HG02870 (cell line): ENCODE data around the gene CDK16.

Experiments
- ATAC-seq: cut with Tn5 transposase; IDR thresholded peaks from one replicate; pipeline ENCODE4 v1.9.1; 2021; ENCODE audit warnings: mild to moderate bottlenecking, moderate library complexity; ENCODE audit not compliant: unreplicated experiment

Gene CDK16

DNA sequence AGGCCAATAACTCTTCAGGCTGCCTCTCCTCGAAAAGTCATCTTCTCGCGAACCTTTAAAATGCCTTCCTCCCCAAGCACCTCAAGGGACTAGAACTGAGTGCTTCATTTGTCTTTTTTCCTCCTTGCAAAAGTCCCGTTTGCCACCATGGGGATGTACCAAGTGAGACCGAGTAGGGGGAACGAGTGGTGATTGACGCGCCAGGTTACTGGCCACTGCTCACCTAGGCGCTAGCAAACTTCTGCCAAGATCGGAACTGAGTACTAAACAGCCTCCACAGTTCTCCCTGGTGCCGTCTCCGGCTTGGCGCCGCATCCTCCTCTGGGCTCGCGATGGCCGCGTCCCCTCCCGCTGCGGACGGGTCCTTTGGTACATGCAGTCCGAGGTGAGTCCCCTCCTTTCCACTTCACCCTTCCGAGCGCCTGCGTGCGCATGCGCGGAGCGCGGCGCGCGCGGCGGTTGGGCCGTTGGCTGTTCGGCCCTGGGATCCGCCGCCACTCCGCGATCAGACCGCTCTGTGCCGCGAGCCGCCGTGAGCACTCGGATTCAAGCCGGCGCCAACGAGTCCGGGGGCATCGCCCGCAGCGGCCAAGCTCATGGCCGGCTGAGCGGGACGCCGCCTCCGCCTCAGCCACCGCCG is at the start of gene CDK16:
TSS of gene CDK16 (plus strand) at position 402 of the 640 bp plus-strand sequence. CDS start 4,877 bp downstream, outside the sequence.
- peak; percentile 42 for ATAC-seq

DNA sequence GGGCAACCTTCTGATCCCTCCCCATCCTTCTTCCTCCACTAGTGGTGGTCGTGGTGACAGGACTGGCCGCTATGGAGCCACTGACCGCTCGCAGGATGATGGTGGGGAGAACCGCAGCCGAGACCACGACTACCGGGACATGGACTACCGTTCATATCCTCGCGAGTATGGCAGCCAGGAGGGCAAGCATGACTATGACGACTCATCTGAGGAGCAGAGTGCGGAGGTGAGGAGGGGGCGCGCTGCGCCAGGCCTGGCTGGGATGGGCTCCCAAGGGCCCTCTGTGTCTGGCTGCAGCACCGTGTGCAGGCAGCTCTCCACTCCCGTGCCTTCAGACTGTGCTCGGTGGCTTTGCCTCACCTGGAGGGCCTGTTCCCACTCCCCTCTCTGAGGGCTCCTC is 49.2 kb upstream of the CDK16 start:
- ATAC-seq, result no peak

DNA sequence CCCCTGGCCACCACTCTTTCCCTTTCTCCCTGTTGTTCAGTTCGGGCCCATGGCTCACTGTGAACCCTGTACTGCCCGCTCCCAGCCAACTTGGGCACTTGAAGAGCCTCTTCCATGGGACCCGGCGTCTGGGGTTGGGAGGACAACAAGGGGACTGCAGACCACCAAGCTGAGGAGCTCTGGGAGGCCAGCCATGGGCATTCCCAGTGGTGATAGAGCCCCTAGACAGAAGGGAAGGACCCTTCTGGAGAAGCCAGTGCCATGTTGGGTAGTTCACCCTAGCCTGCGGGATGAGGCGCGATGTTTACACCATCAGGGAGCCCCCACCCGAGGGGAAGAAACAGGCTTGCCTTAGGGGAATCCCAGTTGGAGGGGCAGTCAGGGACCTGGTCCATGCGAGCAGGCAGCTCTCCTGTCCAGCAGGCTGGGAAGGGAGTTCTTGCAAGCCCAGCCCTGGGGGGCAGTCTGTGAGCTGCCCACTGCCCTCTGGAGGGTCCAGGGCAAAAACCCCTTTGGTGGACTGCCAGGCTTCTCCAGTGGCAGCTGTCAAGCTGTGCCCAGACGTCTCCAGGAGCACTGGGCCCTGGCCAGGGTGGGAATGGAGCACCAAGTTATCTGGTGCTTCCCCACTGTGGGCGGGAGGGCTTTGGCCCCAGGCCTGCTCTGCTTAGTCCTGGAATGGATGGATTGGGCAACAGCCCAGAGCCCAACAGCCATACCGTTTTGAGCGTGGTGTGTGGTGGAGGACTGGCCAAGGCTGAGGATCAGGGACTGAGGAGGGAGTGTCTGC is 48.6 kb upstream of the CDK16 start:
- ATAC-seq, result no peak

DNA sequence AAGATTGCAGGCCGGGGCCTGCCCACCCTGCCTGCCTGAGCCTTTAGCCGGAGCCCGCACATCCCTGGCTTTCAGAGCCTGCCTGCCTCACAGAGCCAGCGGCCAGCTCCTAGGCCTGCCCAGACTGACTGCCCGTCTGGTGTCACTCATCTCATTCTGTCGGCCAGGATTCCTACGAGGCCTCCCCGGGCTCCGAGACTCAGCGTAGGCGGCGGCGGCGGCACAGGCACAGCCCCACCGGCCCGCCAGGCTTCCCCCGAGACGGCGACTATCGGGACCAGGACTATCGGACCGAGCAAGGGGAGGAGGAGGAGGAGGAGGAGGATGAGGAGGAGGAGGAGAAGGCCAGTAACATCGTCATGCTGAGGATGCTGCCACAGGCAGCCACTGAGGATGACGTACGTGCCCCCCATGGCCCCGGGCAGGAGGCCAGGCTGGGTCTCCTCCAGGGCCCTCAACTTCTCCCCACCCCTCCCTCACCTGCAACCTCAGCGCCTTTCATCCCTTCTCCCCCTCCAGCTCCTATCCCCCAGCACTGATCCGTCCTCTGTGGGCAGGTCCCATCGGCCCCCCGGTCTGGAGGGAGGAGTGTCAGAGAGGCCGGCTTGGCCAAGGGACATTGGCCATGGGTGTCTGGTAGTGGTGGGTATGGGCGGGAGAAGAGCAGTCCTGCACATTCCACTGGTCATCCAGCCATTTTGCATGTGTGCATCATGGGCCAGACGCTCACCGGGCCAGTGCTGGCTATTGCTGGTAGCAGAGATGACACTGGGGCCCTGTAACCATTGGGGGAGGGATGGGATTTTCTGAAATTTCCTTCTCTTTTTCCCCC is 47.4 kb upstream of the CDK16 start:
- ATAC-seq, result no peak

DNA sequence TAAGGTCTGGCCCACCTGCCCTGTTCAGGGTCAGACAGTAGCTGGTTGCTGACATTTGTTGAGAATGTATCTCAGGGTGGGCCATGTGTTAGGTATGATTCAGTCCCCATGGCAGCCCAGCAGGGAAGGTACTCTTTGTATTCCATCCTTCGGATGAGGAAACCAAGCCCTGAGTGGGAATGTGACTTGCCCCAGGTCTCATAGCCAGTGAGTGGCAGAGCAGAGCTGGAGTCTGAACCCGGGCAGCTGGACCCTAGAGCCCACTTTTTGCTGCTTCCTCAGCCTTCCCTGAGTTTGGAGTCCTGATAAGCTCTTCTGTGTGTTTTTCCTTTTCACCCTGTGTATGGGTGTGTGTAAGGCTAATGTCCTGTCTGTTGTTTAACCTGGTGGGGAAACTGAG is 46.5 kb upstream of the CDK16 start:
- ATAC-seq, result no peak

DNA sequence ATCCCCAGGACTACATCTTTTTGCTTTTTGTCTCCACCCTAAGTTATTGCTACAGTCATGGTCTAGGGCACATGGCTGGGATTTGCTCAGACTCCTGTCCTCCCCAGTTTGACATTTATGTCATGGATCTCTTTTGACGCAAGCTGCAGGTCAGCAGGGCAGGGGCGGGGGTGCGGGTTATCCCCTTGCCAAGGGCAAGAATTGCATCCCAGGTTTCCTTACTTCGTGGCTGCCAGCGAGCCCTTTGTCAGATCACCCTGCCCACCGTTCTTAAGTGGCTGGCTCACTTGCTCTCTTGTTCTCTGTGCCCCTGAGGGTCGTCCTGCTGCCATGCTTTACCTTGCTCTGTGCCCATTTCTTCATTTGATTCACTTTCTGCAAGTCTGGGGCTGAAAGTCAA is 45.9 kb upstream of the CDK16 start:
- ATAC-seq, result no peak

DNA sequence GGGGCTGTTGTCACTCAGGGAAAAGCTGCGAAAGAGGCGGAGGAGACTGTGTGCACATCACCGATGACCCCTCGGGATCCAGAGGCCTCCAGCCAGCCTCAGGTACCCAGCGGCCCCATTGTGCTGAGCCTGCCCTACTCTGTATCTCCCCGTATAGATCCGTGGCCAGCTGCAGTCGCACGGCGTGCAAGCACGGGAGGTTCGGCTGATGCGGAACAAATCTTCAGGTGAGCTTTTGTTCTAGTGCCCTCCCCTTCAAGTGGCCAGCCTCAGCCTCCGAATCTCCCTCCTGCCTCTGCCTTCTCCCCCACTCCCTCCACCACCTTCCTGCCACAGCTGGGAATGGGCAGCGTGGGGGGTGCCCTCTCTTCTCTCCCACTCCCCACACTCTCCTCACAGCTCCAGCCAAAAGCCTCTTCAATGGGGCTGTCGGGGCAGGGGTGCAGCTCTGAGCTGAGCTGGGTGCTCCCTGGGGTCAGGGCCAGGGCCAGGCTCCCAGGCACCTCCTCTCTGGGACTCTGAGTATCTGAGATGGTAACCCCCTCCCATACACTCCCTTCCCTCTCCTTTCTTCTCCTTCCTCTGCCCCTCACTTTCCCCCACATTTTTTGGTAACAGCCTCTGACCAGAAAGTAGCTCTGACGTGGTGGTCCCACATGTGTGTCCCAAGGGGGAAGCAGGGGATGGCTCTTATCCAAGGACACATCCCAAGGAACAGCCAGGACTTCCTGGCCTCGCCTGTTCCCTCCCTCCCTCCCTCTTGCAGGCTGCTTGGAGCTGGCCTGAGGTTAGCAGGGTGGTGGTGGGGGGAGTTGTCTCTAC is 45.3 kb upstream of the CDK16 start:
- ATAC-seq, result no peak

DNA sequence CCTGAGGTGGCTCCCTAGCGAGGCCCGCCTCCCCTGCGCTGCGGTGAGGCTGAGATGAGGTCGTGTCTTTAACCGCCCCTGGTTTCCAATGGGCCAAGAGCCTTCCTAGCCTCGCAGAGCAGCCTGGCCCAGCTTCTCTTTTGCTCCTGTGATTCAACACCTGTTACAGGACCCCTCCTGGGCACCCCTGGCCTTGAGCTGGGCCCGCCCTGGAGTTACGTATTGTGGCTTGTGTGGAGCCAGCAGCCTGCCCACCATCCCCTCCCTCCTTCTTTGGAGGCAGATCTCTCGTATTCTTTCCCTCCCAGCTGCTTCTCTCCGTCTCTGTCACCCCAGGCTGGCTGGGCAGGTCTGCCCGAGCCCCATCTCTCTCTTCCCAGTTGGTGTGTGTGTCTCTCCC is 44.1 kb upstream of the CDK16 start:
- no peak for ATAC-seq

DNA sequence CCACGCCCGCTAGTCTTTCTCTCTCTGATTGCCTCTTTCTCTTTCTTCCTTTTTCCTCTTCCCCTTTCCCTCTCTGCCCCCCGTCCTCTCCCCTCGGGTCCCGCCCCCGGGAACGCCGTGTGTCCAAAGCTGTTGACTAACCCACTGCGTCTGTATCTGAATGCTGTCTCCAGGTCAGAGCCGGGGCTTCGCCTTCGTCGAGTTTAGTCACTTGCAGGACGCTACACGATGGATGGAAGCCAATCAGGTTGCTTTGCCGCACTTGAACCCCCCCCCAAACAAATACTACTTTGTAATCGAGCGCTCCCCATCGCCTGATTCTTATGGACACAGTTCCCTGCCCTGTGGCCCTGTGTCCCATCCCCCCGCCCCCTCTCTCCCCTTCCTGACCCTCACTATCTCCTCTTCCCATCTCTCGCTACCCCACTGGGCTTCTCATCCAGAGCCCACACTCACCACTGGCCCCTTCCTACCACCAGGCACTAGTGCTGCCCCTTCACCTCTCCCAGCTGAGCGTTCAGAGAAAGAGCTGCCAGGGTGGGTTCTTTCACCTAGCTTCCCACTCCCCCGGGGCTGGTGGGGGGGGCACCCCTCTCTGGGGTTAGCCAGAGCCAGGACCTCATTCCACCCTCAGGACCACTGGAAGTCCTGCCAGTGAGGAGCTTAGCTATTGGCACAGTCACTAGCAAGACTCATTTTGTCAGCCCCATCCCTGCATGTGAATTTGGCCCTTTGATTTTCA is 43.5 kb upstream of the CDK16 start:
- ATAC-seq, result no peak

DNA sequence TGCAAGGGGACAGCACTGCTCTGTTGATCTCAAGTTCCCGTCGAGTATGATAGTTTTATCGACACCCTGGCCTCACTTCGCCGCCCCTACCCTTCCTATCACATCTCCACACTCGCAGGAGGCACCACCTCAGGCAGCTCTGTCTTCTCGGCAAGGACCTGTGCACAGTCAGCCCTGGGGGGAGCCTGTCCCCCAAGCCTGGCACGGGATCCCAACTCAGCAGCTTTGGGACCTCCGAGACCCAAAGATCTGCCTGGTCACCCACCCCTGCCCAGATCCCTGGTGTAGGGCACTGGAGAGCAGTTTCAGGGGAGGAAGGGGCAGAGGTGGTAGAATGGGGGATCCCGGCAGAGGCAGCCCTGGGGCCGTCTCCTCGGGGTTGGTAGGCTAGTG is 42.9 kb upstream of the CDK16 start:
- ATAC-seq, result no peak

DNA sequence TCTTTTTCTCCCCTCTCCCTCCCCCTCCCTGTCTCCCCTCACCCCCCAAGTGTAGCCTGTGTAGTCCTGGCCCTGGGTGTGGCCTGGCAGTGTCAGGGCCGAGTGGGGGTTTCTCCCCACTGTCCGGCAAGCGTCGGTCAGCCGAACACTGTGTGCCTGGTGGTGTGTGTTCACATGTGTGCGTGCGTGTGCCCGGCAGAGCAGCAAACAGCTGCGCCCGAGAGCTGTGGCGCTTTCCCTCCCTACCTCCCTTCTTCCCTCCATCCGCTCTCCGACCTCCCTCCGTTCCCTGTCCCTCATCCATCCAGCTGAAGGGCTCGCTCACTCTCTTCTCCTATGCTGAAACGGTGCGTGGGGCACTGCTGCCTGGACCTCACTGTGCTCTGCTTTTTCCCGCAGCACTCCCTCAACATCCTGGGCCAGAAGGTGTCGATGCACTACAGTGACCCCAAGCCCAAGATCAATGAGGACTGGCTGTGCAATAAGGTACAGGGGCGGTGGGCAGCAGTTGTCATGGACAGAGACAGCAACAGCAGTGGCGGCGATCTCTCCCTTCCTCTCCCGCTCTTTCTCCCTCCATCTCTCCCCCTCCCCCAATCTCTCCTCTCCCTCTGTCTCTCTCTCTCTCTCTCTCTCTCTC is 42.3 kb upstream of the CDK16 start:
- no peak for ATAC-seq

DNA sequence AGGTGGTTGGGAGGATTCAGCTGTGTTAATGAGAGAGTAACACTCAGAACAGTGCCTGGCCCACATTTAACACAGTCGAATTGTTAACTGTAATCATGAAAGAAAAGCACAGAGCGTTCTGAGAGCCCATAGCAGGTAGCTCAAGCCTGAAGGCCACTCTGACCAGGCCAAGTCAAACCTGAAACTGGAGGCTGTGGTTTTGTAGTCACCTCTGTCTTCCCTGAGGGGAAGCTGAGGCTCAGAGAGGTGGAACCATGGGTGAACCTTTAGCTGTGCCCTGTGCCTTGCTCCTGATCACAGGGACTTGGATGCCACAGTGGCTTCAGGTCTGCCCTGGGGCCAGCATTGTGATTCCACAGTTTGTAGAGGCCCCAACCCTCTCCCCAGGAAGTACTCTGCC is 41.4 kb upstream of the CDK16 start:
- ATAC-seq, result no peak

DNA sequence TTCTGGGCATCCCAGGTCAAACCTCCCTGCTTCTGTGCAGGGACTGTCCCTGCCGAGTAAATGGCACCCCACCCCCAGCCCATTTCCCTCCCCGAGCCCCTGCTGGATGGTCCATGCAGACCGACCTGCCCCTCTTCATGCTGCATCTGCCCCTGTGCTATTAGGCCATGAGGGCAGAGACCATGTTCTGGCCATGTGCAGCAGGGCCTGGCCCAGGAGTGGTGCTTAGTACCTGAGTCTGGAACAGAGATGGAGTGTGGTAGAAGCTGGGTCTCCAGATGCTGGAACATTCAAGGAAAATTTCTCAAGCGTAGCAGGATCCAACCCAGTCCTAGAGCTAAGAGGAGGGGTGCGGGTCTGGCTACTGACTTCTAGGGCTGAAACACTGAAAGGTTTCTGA is 40.1 kb upstream of the CDK16 start:
- no peak for ATAC-seq

DNA sequence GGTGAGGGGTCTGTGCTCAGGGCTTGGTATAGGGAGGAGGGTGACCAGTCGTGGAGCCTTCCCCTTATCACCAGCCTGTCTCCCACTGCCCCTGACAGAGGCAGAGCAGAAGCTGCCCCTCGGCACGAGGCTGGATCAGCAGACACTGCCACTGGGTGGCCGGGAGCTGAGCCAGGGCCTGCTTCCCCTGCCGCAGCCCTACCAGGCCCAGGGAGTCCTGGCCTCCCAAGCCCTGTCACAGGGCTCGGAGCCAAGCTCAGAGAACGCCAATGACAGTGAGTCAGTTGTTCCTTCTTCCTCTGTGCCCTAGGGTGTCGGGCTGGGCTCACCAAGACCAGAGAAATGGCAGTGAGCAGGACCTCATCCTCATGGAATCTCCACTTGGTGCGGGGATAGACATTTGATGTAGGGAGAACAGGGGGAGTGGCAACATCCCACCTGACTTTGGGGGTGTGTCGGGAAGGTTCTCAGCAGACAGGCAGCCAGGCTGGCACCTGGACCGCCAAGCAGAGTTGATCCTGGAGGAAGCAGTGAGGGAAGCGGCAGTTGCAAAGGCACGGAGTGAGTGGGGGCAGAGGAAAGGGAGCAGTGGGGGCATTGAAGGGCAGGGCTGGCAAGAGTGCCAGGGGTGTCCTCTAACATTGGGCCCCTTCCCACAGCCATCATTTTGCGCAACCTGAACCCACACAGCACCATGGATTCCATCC is 39.1 kb upstream of the CDK16 start:
- ATAC-seq, result no peak

DNA sequence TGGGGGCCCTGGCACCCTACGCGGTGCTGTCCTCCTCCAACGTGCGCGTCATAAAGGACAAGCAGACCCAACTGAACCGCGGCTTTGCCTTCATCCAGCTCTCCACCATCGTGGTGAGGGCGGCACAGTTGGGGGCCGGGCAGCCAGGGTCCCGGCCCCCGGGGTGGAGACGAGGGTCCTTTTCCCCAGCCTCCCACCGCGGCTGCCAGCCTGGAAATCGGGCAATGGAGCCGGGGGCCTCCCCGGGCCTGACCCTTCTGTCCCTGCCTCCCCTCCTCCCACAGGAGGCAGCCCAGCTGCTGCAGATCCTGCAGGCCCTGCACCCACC is 38.6 kb upstream of the CDK16 start:
- ATAC-seq, result no peak

DNA sequence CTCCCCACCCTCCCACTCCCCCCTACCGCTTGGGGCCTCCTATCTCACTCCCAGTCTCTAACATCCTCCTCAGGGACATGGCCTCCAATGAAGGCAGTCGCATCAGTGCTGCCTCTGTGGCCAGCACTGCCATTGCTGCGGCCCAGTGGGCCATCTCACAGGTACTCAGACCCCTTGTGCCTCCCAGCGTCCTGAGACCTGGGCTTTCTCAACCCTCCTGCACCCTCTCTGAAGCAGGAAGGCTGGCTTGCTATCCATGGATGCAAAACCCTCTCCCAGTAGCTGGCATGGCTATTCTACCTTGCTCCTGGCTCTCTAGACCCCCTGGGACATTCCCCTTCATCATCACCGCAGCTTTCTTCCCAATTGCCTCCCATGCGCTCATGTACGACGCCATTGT is 38.1 kb upstream of the CDK16 start:
- ATAC-seq, result no peak

DNA sequence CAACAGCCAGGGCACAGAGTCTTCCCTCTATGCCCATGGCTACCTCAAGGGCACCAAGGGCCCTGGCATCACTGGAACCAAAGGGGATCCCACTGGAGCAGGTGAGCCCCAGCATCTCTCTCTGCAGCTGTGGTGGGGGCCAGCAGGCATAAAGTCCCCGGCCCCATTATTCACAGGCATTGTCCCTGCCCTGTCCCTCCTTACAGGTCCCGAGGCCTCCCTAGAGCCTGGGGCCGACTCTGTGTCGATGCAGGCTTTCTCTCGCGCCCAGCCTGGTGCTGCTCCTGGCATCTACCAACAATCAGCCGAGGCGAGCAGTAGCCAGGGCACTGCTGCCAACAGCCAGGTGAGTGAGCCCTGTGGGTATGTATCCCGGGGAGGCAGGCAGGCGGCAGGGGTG is 37.2 kb upstream of the CDK16 start:
- ATAC-seq, result no peak

DNA sequence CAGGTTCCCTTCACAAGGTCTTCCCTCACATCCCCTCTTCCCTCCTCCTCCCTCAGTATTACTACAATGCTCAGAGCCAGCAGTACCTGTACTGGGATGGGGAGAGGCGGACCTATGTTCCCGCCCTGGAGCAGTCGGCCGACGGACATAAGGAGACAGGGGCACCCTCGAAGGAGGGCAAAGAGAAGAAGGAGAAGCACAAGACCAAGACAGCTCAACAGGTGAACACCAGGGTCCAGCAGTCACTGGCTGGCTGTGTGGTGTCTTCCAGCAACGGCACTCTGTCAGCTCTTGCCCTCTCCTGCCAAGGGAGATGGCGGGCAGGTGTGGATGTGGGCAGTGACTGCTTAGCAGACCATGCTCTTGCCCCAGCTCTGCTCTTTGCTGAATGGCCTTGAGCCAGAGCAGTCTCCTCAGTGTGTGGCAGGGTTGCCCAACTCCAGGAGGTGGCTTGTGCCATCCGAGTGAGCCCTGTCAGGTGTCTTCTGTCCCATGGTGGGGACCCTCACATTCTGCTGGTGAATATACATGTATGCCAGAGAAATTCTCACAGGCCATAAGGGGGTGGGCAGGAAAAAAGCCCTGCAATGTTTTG is 36.3 kb upstream of the CDK16 start:
- no peak for ATAC-seq

DNA sequence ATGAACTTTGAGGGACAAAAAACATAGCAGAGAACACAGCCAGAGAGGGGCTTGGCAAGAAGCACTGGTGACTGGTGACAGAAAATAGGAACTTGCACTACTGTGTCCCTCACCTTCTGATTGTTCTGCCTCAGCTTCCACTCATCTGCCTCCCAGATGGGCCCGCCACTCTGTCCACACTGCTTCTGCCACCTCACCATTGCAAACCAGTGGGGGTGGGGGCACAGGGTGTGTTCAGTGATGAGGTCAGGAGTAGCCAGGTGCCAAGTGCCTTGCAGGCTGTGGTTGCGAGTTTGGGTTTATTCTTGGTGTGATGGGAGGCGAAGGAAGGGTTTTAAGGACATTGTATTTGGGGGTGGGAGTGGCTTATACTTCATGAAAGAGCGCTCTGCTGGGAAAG is 34.0 kb upstream of the CDK16 start:
- ATAC-seq, result no peak
